Measurements from ENCODE around the gene RBM43. TPM values are rescaled to one million over a fixed set of nuclear protein-coding genes. Genes with fewer than 3 reads are reported as not detected.

The RBM43 gene
- 3.1 and 4.8 TPM in 2 replicates for total RNA-seq

DNA sequence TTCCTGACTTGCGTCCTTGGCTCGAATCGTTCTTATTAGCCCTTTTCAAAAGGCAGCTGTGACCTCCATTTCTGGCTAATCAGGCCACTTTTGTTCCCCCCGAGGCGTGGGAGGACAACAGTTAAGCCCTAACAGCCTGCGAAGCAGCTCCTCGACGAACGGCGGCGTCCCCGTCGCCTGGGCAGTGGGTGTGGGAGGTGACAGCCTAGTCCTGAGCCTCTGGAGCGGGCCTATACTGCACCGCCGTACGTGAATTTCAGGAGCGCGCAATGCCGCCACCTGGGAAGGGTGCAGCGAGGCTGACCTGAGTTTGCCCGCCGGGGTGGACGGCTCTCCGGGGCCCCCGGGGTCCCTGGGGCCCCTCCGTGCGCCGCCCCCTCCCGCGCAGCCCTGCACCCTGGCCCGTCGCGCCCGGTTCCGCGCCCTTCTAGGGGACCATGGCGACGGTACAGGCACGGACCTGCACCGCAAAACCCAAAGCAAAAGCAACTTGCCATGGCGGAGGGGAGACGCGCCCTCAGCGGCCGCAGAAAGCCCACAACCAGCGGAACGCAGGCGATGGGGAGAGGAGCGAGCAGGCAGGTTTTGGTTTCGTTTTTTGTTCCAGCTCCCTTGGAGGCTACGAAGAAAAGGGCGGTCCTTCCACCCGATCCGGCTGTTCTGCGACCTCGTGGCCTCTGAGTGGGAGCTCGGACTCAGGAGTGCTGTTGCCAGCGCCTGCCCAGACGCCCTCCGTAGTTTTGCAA, at the start of gene RBM43:
TSS of gene RBM43 (minus strand) at position 633 of the 746 bp plus-strand sequence. CDS start at position 497, 136 bp downstream.

Other genes starting within 250 kb of the RBM43 start
- 7.8 and 8.0 TPM in 2 replicates for gene NMI, start 27.8 kb upstream of the RBM43 start, total RNA-seq
- 2.3 and 41.6 TPM in 2 replicates for gene TNFAIP6, start 95.7 kb upstream of the RBM43 start, total RNA-seq
- gene RIF1, start 148.0 kb upstream of the RBM43 start, total RNA-seq = 30.6 and 47.4 TPM in 2 replicates

All from smooth muscle cell of the umbilical artery (primary cell).